ENCODE results near the gene KDM5B.

DNA sequence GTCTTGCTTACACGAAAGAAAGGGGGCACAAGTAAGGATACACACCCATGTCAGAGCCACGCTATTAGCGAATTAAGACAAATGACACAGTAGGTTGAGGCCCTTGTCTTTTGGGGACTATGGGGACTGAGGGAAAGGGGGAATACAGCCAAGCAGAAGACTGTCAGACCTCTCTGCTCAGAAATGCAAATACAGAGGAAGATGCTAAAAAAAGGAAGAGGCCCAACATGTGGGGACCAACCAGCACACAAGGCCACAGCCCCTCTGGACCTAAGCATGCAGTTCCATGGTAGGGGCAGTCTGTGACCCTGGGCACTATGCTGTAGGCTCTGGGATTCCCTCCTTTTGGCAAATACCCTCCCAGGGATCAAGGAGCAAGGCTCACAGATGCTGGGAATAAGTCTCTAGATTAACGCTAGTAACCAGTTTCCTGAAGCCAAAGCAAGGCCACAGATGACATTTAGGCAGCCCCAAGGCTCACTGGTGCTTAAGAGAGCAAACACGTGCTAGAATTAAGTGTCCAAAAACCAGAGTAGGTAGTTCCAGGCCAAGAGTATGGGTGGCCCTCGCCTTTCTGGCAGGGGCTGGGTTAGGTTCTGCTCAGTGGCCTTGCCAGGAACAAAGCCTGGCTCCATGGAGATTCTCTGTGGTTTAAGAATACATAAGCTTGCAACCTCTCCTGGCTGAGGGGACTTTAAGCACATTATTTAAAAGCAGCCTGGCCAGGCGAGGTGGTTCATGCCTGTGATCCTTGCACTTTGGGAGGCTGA is 42.6 kb upstream of the KDM5B start:
- TF ChIP-seq CTCF (conservative IDR thresholded peaks at IDR 0.05; ENCODE audit: low read depth, low read length): no peak
- no peak for TF ChIP-seq EZH2 (IDR thresholded peaks at IDR 0.05; ENCODE audit: borderline replicate concordance, low read depth, low read length, poor library complexity, severe bottlenecking)
